Measurements from ENCODE around the gene SH2D6.
A peak's percentile ranks its signal among the peaks of the same experiment; 100 is the strongest.

The SH2D6 gene

GRCh38 chr2:85444629-85445172 lies 26.2 kb downstream of the SH2D6 start:
- DNase-seq: no peak

GRCh38 chr2:85445316-85446295 lies 27.1 kb downstream of the SH2D6 start:
- no peak for DNase-seq

DNA sequence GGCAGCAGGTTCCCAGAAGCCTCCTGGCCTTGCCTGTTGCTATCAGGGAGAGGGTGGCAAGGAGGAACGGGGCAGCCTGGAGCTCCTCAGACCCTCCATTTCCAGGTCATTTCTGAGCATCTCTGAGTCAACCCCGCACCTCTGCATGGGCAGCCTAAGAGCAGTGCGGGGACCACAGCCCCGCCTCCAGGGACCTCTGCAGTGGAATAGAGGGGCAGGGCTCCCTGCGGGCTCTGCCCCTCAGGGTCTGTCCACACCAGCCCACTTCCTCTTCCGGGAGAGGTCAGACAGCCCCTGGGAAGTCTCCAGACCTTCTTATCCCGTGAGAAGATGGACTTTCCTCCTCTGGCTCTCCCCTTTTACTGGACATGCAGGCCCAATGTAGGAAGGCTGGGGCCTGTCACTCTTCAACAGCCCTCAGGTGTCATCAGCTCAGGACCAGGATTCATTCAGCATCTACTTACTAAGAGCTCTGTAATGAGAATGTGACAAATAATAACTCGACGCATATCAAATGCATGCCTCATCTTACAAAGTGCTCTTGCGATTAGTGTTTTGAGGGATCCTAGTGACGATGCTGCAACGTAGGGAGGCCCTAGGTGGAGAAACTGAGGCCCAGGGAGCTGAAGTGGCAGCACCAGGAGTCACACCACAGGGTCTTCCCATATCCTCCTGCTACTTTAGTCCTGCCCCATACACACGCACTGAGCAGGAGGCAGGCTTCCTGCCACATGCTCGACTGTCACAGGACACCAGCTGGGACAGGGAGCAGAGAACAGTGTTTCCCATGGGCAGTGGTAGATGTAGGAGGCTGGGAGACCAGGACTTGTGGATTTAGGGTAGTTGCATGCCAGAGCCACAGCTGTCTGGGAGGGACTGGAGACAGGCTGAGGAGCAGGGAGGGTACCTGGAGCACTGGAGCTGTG lies 28.0 kb downstream of the SH2D6 start:
- no peak for DNase-seq

GRCh38 chr2:85447222-85447585 lies 28.7 kb downstream of the SH2D6 start:
- no peak for DNase-seq

- no peak for DNase-seq
Measured at GRCh38 chr2:85448461-85449213, 30.1 kb downstream of the SH2D6 start.

GRCh38 chr2:85449214-85449588 lies 30.7 kb downstream of the SH2D6 start:
- DNase-seq: no peak

GRCh38 chr2:85452237-85452636 lies 33.7 kb downstream of the SH2D6 start:
- no peak for DNase-seq

GRCh38 chr2:85453571-85453970 lies 35.1 kb downstream of the SH2D6 start:
- no peak for DNase-seq

DNA sequence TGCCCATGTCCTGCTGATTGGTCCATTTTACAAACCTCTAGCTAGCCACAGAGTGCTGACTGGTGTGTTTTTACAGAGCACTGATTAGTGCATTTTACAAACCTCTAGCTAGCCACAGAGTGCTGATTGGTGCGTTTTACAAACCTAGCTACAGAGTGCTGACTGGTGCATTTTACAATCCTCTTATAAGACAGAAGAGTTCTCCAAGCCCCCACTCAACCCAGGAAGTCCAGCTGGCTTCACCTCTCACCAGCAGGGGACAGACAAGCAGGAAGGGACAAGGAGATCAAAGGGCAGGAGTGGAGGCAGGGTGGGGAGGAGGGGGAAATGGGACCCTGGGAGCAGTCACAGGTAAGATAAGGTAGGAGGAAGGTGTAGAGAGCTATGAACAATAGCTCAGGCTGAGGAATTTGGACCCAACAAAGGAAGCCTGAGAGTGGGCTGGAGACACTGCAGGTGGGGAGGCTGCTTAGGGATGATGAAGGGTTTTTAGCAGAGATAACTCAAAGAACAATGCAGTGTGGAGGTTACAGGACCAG lies 37.1 kb downstream of the SH2D6 start:
- no peak for DNase-seq

DNA sequence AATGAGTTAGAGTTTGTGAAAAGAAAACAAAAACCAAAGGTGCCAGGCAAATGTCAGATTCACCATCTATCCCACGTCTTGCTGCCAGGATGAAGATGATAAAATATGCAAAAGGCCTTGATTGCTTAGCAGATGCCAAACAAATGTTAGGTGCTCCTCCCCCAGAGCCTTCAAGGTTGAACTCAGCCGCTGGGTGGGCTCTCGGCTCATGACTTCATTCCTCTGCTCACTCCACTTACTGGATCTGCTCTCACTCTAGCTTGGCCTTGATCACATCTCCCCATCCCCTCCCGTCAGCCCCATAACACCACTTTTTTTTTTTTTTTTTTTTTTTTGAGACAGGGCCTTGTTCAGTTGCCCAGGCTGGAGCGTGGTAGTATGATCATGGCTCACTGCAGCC lies 38.5 kb downstream of the SH2D6 start:
- no peak for DNase-seq

DNA sequence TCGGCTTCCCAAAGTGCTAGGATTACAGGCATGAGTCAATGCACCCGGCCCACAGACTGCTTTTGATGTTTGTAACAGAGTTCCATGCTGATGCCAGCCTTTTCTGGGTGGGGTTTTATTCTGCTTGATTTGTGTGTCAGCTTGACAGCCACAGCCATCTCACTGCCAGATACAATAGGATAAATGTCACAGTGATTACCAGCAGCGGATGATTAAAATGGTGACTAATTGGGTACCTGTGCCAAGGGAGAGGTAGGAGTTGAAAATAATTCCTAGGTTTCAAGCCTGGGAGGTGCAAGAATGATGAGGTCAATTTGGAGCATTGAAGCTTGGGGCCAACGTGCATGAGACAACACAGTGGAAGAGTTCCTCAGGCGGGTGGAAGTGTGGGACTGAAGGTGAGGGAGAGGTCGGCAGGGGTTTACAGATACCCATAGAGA lies 39.4 kb downstream of the SH2D6 start:
- DNase-seq: no peak

GRCh38 chr2:85458601-85459563 lies 40.4 kb downstream of the SH2D6 start:
- no peak for DNase-seq

DNA sequence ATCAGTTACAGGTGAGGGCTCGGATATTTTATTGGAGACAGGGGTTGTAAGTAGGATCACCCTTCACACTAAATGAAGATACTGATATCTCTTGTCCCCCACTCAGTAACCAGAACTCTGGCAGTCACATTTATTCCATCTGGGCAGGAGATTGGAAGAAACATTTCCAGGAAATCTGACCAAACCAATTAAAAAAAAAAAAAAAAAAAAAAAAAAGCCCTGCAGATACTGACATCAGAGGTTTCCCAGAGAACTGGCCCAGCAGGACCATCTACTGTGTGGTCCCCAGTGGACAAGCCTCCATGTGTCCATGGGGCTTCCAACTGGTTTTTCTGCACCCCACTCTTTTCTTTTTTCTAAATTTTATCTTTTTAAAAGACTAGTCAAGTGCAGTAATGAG lies 41.3 kb downstream of the SH2D6 start:
- DNase-seq: no peak

- no peak for DNase-seq
Measured at GRCh38 chr2:85462322-85462721, 43.8 kb downstream of the SH2D6 start.

- DNase-seq: no peak
Measured at GRCh38 chr2:85468096-85468703, 49.7 kb downstream of the SH2D6 start.

GRCh38 chr2:85468704-85469349 lies 50.3 kb downstream of the SH2D6 start:
- no peak for DNase-seq

GRCh38 chr2:85470850-85471800 lies 52.6 kb downstream of the SH2D6 start:
- DNase-seq: peak; percentile 32

GRCh38 chr2:85472261-85472660 lies 53.7 kb downstream of the SH2D6 start:
- no peak for DNase-seq
